ENCODE data around the gene GRK2.

The GRK2 gene

GRCh38 chr11:67287355-67288197 lies 21.3 kb downstream of the GRK2 start:
- no peak for DNase-seq
- peaks cover 42 to 66% (median 54%) of the 10 kb centered on the region in 3 donors for H3K36me3 ChIP-seq
- TF ChIP-seq CTCF (IDR thresholded peaks at IDR 0.05) = no peak
- peaks cover 7 to 39% (median 26%) of the 10 kb centered on the region in 4 donors for H3K4me1 ChIP-seq
- peak overlapping the region; percentile 69 to 73 for H3K4me3 ChIP-seq
- H3K27ac ChIP-seq = peak overlapping the region; percentile 93 to 94
- H3K9me3 ChIP-seq = no peaks in the 10 kb centered on the region
- H3K27me3 ChIP-seq = no peaks in the 10 kb centered on the region
- intact Hi-C loops (cut with DNase I; ENCODE audit: low total_unique reads) = no loop called here

DNA sequence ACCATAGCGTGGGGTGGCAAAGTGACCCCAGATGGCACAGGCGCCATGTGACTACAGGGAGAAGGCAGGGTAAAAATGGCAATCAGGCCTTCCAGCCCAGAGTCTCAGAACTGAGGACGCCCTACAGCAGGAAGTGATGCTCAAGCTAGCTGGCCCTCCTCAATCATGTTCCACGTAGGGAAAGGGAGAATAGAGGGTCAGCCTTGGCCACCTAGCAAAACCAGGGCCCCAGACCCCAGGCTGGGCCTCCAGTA lies 21.9 kb downstream of the GRK2 start:
- peak overlapping the region; percentile 93 to 94 for H3K27ac ChIP-seq
- TF ChIP-seq CTCF (IDR thresholded peaks at IDR 0.05) = no peak
- H3K27me3 ChIP-seq = no peaks in the 10 kb centered on the region
- H3K4me3 ChIP-seq = peak overlapping the region; percentile 69 to 73
- peaks cover 37 to 63% (median 49%) of the 10 kb centered on the region in 3 donors for H3K36me3 ChIP-seq
- no peak for DNase-seq
- peaks cover 7 to 39% (median 26%) of the 10 kb centered on the region in 4 donors for H3K4me1 ChIP-seq
- intact Hi-C loops (cut with DNase I; ENCODE audit: low total_unique reads) = no loop called here
- H3K9me3 ChIP-seq = no peaks in the 10 kb centered on the region

- H3K4me1 ChIP-seq = peaks cover 7 to 39% (median 26%) of the 10 kb centered on the region in 4 donors
Measured at GRCh38 chr11:67288452-67289225, 22.4 kb downstream of the GRK2 start.

GRCh38 chr11:67289226-67289650 lies 23.0 kb downstream of the GRK2 start, which contains the start of gene ANKRD13D:
ANKRD13D (plus strand) TSS chr11:67289303; CDS start chr11:67289461, 158 bp downstream.
- intact Hi-C loops (cut with DNase I; ENCODE audit: low total_unique reads) = loop anchor here (1.0 kb wide), 1 partner anchor 28 kb away; no protein-coding TSS in a partner anchor
- H3K36me3 ChIP-seq = peaks cover 25 to 52% (median 43%) of the 10 kb centered on the region in 3 donors
- H3K9me3 ChIP-seq = no peaks in the 10 kb centered on the region
- peak within 1 kb of the TSS; percentile 69 to 73 for H3K4me3 ChIP-seq
- H3K27ac ChIP-seq = peak within 1 kb of the TSS; percentile 93 to 94
- no peak for TF ChIP-seq CTCF (IDR thresholded peaks at IDR 0.05)
- no peak for DNase-seq
- peaks cover 7 to 39% (median 26%) of the 10 kb centered on the region in 4 donors for H3K4me1 ChIP-seq
- no peaks in the 10 kb centered on the region for H3K27me3 ChIP-seq

More at GRCh38 chr11:67288452-67289225, 22.4 kb downstream of the GRK2 start:
- DNase-seq = peak; percentile 91 to 96
- Histone ChIP-seq H3K27me3 (no peaks in the 10 kb centered on the region), H3K4me3 (peak overlapping the region; percentile 69 to 73), H3K36me3 (peaks cover 31 to 58% (median 49%) of the 10 kb centered on the region in 3 donors), H3K27ac (peak overlapping the region; percentile 93 to 94), H3K9me3 (no peaks in the 10 kb centered on the region)
- peak in 1 of 2 experiments; percentile 48 for TF ChIP-seq CTCF (IDR thresholded peaks at IDR 0.05)
- intact Hi-C loops (cut with DNase I; ENCODE audit: low total_unique reads) = loop anchor here (1.0 kb wide), 1 partner anchor 29 kb away; no protein-coding TSS in a partner anchor

DNA sequence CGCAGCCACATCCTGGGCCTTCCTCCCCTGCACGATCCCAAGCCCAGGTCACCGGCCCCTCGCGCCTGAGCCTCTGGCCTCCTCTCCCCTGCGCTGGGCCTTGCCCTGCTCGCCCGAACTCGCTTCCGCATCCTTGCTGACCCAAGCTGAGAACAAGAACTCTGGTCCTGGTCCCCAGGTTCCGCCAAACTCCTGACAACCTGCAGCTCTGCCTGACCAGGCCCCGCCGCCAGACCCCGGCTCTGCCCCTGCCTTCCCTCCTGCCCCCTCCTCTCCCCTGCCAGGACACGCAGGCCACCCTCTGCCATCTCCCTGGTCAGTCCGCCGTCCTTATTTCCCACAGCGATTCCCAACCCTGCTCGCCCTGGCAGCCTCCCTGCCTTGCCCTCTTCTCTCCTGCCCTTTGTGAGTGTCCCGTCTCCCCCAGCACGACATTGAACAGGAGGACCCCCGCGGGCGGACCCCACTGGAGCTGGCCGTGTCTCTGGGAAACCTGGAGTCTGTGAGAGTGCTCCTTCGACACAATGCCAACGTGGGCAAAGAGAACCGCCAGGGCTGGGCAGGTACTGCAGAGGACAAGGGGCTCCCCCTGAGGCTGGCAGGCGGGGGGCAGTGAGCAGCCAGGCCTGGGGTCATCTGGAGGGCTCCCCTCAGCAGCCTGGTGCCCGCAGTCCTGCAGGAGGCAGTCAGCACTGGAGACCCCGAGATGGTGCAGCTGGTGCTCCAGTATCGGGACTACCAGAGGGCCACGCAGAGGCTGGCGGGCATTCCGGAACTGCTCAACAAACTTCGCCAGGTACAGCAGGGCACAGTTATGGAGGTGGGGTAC lies 23.6 kb downstream of the GRK2 start:
- H3K36me3 ChIP-seq = peaks cover 21 to 50% (median 43%) of the 10 kb centered on the region in 3 donors
- TF ChIP-seq CTCF (IDR thresholded peaks at IDR 0.05) = no peak
- intact Hi-C loops (cut with DNase I; ENCODE audit: low total_unique reads) = loop anchor here (1.0 kb wide), 1 partner anchor 27 kb away; no protein-coding TSS in a partner anchor
- peak overlapping the region; percentile 93 to 94 for H3K27ac ChIP-seq
- H3K9me3 ChIP-seq = no peaks in the 10 kb centered on the region
- no peaks in the 10 kb centered on the region for H3K27me3 ChIP-seq
- H3K4me1 ChIP-seq = peaks cover 7 to 39% (median 26%) of the 10 kb centered on the region in 4 donors
- H3K4me3 ChIP-seq = peak overlapping the region; percentile 69 to 73
- no peak for DNase-seq
